GM12874 (cell line): ENCODE data around the gene EFCAB10.

Source experiments
- TF ChIP-seq, protein P1 (sequence below): IDR thresholded peaks from 2 replicates; pipeline ENCODE4 v1.5.1; 2011; ENCODE audit warnings: low read depth, mild to moderate bottlenecking, control low read depth, low read length, moderate library complexity; ENCODE audit not compliant: insufficient read depth

Gene EFCAB10

DNA sequence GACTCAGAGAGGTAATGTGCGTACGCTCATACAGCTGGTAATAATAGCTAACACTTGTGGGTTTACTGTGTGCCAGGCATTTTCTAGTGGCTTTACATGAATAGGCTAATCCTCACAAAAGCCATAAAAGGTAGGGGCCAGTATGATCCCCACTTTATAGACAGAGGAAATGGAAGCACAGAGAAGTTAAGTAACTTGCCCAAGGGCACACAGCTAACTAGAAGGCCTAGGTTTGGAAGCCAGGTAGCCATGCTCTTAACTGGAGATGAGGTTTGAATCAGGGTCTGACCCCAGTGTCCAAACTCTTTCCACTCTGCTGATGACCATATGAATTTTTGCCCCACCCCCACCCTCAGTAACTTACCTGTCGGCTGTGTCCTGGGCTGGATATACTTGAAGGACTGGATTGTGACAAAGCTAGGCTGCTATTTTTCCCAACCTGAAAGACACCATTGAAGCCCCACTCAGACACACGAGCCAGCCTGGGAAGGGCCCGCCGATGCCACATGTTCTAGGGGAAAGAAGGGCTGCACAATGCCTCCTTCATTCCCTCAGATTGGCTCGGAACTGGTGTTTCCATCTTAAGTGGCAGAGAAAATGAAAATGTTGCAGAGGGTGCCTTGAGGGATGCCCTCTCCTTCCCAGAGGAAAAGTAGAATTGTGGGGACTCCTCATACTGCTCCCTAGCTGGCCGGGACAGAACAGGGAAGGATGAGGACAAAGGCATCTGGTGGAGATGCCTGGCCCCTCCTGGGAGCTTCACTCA lies 29.1 kb upstream of the EFCAB10 start:
- TF ChIP-seq, protein P1, sequence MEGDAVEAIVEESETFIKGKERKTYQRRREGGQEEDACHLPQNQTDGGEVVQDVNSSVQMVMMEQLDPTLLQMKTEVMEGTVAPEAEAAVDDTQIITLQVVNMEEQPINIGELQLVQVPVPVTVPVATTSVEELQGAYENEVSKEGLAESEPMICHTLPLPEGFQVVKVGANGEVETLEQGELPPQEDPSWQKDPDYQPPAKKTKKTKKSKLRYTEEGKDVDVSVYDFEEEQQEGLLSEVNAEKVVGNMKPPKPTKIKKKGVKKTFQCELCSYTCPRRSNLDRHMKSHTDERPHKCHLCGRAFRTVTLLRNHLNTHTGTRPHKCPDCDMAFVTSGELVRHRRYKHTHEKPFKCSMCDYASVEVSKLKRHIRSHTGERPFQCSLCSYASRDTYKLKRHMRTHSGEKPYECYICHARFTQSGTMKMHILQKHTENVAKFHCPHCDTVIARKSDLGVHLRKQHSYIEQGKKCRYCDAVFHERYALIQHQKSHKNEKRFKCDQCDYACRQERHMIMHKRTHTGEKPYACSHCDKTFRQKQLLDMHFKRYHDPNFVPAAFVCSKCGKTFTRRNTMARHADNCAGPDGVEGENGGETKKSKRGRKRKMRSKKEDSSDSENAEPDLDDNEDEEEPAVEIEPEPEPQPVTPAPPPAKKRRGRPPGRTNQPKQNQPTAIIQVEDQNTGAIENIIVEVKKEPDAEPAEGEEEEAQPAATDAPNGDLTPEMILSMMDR, result no peak

DNA sequence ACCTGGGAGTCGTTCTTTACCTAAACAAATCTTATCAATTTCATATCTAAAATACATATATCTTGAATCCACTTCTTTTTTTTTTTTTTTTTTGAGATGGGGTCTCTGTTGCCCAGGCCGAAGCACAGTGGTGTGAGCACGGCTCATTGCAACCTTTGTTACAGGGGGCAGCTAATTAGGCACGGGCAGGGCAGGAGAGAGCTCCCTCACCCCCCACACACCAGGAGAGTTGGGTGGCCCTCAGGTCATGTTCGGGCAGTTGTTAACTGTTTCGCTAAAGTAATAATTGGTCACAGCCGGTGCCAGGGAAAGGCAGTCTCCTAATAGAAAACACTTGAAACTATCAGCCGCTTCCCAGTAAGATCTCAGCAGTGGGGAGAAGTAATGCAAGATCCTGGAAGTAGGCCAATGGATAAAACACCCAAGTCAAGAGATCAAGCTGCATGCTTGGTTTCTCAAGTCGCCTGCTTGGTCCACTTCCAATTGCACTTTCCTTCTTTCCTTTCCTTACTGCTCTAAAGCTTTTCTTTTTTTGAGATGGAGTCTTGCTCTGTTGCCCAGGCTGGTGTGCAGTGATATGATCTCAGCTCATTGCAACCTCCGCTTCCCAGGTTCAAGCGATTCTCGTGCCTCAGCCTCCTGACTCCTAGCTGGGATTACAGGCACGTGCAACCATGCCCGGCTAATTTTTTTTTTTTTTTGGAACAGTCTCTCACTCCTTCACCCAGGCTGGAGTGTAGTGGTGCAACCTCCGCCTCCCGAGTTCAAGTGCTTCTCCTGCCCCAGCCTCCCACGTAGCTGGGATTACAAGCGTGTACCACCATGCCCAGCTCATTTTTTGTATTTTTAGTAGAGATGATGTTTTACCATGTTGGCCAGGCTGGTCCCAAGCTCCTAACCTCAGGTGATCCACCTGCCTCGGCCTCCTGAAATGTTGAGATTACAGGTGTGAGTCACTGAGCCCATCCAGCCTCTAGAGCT lies 21.3 kb upstream of the EFCAB10 start:
- TF ChIP-seq, protein P1, result no peak

DNA sequence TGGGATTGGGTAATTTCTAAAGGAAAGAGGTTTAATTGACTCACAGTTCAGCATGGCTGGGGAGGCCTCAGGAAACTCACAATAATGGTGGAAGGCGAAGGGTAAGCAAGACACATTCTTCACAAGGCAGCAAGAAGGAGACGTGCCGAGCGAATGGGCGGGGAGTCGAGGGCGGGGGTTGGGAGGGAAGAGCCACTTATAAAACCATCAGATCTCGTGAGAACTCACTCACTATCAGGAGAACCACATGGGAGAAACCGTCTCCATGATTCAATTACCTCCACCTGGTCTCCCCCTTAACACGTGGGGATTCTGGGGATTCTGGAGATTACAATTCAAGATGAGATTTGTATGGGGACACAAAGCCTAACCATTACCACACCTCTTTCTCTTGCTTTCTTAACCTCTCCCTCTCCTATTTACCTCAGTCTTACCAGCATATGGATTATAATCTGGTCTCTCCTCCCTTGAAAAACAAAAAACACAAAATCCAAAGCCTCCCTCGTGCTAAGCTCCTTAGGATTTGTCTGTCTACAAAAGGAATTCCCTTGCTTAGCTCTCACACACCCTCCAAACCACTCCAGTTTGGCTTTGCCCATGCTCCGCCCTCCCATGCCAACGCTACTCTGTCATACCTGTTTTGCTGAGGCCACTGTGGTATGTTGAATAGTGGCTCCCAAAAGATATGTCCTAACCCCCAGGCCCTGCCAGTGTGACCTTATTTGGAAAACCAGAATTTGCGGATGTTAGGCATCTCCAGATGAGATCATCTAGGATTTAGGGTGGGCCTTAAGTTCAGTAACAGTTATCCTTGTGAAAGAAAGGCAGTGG lies 19.6 kb upstream of the EFCAB10 start:
- TF ChIP-seq, protein P1, result no peak

DNA sequence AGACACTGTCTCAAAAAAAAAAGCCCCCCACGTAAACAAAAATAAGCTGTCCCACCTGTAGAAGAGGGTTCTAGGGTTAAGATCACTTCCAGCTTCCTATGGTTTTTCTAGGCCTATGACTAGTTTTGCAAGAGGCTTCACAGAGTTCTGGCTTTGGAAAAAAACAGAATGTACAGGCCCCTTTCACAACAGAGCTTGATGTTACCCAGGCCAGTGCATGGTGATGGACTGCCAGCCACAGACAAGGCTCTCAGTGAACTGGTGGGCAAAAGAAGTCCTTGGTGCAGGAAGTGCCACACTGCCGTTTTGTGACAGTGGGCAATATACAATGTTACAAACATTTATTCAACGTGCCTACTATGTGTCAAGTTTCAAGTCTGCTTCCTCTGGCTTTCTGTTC lies 18.3 kb upstream of the EFCAB10 start:
- TF ChIP-seq, protein P1, result no peak

DNA sequence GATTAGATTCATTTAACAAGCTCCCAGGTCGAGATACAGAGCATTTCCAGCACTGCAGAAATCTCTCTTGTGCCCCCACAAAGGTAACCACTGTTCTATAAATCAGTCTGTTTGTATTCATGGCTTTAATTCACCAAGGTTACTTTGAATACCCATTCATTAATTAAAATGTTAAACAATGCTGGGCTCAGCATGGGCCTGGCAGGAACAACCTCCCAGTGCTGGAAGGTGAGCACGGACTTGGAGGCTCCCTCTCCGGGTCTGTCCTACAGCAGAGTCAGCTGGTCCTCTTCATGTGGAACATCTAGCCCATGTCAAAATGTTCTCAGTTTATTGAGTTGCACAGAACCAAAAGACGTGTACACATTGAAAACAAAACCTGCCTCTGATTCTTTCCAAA lies 15.6 kb upstream of the EFCAB10 start:
- TF ChIP-seq, protein P1, result no peak

DNA sequence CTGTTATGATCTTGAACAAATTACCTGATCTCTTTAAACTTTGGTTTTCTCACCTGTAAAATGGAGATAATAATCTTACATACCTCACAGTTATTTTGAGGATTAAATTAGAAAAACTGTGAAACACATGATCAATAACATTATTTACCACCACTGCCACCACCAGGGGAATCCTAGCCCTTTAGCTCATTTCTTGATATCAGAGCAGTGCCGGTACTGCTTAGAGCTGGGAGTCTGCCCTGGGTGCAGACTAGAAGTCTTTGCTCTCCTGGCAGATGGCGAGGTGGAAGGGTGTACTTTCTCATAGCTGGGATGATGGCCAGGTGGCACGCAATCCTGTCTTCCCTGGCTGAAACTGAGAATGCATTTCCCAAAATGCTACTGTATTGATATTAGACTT lies 12.7 kb upstream of the EFCAB10 start:
- TF ChIP-seq, protein P1, result no peak
